Smooth muscle cell (in vitro differentiated cells): Measurements from ENCODE around the gene KHDC4. TPM values are rescaled to one million over a fixed set of nuclear protein-coding genes. Genes with fewer than 3 reads are reported as not detected.

Source experiments
- DNase-seq: peaks from one replicate; lab custom pipeline; 2025; ENCODE audit not compliant: unreplicated experiment; lab: John Stamatoyannopoulos, UW
- H2AFZ ChIP-seq: fragments of 200-600 bp; sonication (generic); 2 replicates; pipeline ENCODE4 v1.6.0; 2016; ENCODE audit warnings: antibody characterized with exemption, low read depth, mild to moderate bottlenecking
- H3F3A ChIP-seq: fragments of 200-600 bp; sonication (generic); 2 replicates; pipeline ENCODE4 v1.6.0; 2017; ENCODE audit warnings: antibody characterized with exemption, low read depth
- H3K27ac ChIP-seq: fragments of 200-600 bp; sonication (generic); 2 replicates; pipeline ENCODE4 v1.5.1; 2016; ENCODE audit warnings: low read depth, mild to moderate bottlenecking
- H3K27me3 ChIP-seq: fragments of 200-600 bp; sonication (generic); 2 replicates; pipeline ENCODE4 v1.6.1; 2016; ENCODE audit warnings: low read depth, mild to moderate bottlenecking
- H3K36me3 ChIP-seq: fragments of 200-600 bp; sonication (generic); 2 replicates; pipeline ENCODE4 v1.5.1; 2016; ENCODE audit warnings: low read depth
- H3K4me1 ChIP-seq: fragments of 200-600 bp; sonication (generic); 2 replicates; pipeline ENCODE4 v1.5.1; 2016; ENCODE audit warnings: low read depth
- H3K4me2 ChIP-seq: fragments of 200-600 bp; sonication (generic); 2 replicates; pipeline ENCODE4 v1.6.0; 2016; ENCODE audit warnings: mild to moderate bottlenecking
- H3K4me3 ChIP-seq: fragments of 200-600 bp; sonication (generic); 2 replicates; pipeline ENCODE4 v1.5.1; 2016; ENCODE audit warnings: mild to moderate bottlenecking
- H3K79me2 ChIP-seq: fragments of 200-600 bp; sonication (generic); 2 replicates; pipeline ENCODE4 v1.6.0; 2016; ENCODE audit warnings: low read depth, mild to moderate bottlenecking
- H3K9ac ChIP-seq: fragments of 200-600 bp; sonication (generic); 2 replicates; pipeline ENCODE4 v1.6.0; 2016; ENCODE audit warnings: low read depth
- H3K9me3 ChIP-seq: fragments of 200-600 bp; sonication (generic); replicated peaks from 2 replicates; pipeline ENCODE4 v1.5.1; 2016; ENCODE audit warnings: low read depth
- H4K20me1 ChIP-seq: fragments of 200-600 bp; sonication (generic); 2 replicates; pipeline ENCODE4 v1.6.0; 2016; ENCODE audit warnings: low read depth
- CTCF ChIP-seq: fragments of 200-600 bp; sonication (generic); IDR thresholded peaks from 2 replicates; pipeline ENCODE4 v1.5.1; 2017; ENCODE audit warnings: borderline replicate concordance, mild to moderate bottlenecking, antibody characterized with exemption; ENCODE audit not compliant: insufficient read depth, poor library complexity, severe bottlenecking
- WGBS: methylation state at CpG from one replicate; pipeline ENCODE4 v1.1.7; 2016; ENCODE audit warnings: low lambda C conversion rate; 5-methylcytosine and 5-hydroxymethylcytosine counted together
- polyA plus RNA-seq: library from polyadenylated mRNA; unstranded; fragments of >200 nt; fragmentation: Nextera tagmentation; extraction: Ambion mirVana; gene quantifications from 2 replicates; pipeline ENCODE4 v1.2.1, GENCODE V29; 2016
- total RNA-seq: library from RNA; depleted of rRNA; stranded (reverse); fragments of >200 nt; gene quantifications from 2 replicates; pipeline ENCODE4 v1.2.3, GENCODE V29; 2014

Gene KHDC4
- total and polyA plus RNA-seq, 2 experiments from 2014 or later = 14.9 to 41.7 TPM

GRCh38 chr1:155888481-155888880 lies 45.7 kb downstream of the KHDC4 start:
- no peak overlapping the region for H3K4me2 ChIP-seq
- no peak overlapping the region for H3K27ac ChIP-seq
- WGBS = 100% methylated on average over 5 of the region's 5 CpGs

GRCh38 chr1:155884982-155885381 lies 49.2 kb downstream of the KHDC4 start:
- H3K27ac ChIP-seq = no peak overlapping the region
- H3K27me3 ChIP-seq = no peaks in the 10 kb centered on the region
- TF ChIP-seq CTCF = no peak
- no peak overlapping the region for H2AFZ ChIP-seq
- no peaks in the 10 kb centered on the region for H3K79me2 ChIP-seq
- no peak overlapping the region for H3K4me3 ChIP-seq
- no peaks in the 10 kb centered on the region for H3K4me1 ChIP-seq
- H3K9me3 ChIP-seq = no peaks in the 10 kb centered on the region
- no peak for DNase-seq
- no peaks in the 10 kb centered on the region for H4K20me1 ChIP-seq
- no peak overlapping the region for H3K4me2 ChIP-seq
- no peaks in the 10 kb centered on the region for H3K36me3 ChIP-seq
- H3F3A ChIP-seq = no peaks in the 10 kb centered on the region
- no peak overlapping the region for H3K9ac ChIP-seq

More at GRCh38 chr1:155888481-155888880, 45.7 kb downstream of the KHDC4 start:
- Histone ChIP-seq H2AFZ (no peak overlapping the region), H3K9ac (no peak overlapping the region), H3F3A (no peaks in the 10 kb centered on the region), H3K36me3 (no peaks in the 10 kb centered on the region), H3K4me3 (no peak overlapping the region), H3K4me1 (no peaks in the 10 kb centered on the region), H3K9me3 (no peaks in the 10 kb centered on the region), H4K20me1 (no peaks in the 10 kb centered on the region), H3K27me3 (no peaks in the 10 kb centered on the region), H3K79me2 (no peaks in the 10 kb centered on the region)
- no peak for TF ChIP-seq CTCF
- no peak for DNase-seq

GRCh38 chr1:155884031-155884960 lies 49.9 kb downstream of the KHDC4 start:
- no peak overlapping the region for H2AFZ ChIP-seq

More at GRCh38 chr1:155884031-155884960, 49.9 kb downstream of the KHDC4 start:
- Histone ChIP-seq H4K20me1 (no peaks in the 10 kb centered on the region), H3K4me1 (no peaks in the 10 kb centered on the region), H3K36me3 (no peaks in the 10 kb centered on the region), H3F3A (no peaks in the 10 kb centered on the region), H3K4me2 (no peak overlapping the region), H3K9me3 (no peaks in the 10 kb centered on the region), H3K27ac (no peak overlapping the region), H3K27me3 (no peaks in the 10 kb centered on the region), H3K79me2 (no peaks in the 10 kb centered on the region), H3K4me3 (no peak overlapping the region), H3K9ac (no peak overlapping the region)
- no peak for TF ChIP-seq CTCF
- DNase-seq = no peak
- WGBS = 85% methylated on average over 9 of the region's 9 CpGs
